HEK293T (cell line): ENCODE measurements around the gene OR4C16.

Experiments used
- ARNT ChIP-seq: fragments of 450-650 bp; IDR thresholded peaks from 2 replicates; pipeline ENCODE4 v1.6.1; 2017; ENCODE audit warnings: mild to moderate bottlenecking
- BHLHE40 ChIP-seq: fragments of 450-650 bp; IDR thresholded peaks from 2 replicates; pipeline ENCODE4 v1.6.1; 2016; ENCODE audit warnings: mild to moderate bottlenecking, moderate library complexity, borderline replicate concordance
- ELF4 ChIP-seq: fragments of 450-650 bp; IDR thresholded peaks from 2 replicates; pipeline ENCODE4 v1.6.1; 2017; ENCODE audit warnings: antibody characterized with exemption
- FOXM1 ChIP-seq: fragments of 450-650 bp; IDR thresholded peaks from 2 replicates; pipeline ENCODE4 v1.6.1; 2017; ENCODE audit warnings: mild to moderate bottlenecking, borderline replicate concordance

DNA sequence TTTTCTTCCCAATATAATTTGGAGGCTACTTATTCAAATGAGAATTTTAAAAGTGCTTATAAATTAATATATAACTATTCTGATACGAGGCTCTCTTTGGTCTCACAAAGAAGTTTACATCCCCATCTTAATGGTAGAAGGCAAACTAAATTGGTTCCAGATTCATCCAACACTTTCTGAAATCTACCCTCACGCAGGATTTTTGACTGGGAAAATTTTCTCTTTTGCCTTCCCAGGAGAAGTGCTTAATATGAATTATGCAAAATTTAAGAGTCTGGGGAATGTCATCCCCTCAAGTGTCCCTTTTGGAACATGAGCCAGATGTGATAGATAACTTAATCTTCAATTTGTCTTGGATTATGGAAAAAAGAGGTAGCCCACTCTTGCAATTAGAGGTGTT lies 35.6 kb downstream of the OR4C16 start, which contains the start of gene OR4C11:
- no peak for TF ChIP-seq BHLHE40
- no peak for TF ChIP-seq ARNT
- TF ChIP-seq FOXM1: no peak
- TF ChIP-seq ELF4: no peak
